ENCODE measurements around the gene ITGB4.

ITGB4 gene

GRCh38 chr17:75698659-75699058 lies 22.6 kb upstream of the ITGB4 start:
- DNase-seq = no peak

GRCh38 chr17:75701288-75701687 lies 20.0 kb upstream of the ITGB4 start:
- no peak for DNase-seq

DNA sequence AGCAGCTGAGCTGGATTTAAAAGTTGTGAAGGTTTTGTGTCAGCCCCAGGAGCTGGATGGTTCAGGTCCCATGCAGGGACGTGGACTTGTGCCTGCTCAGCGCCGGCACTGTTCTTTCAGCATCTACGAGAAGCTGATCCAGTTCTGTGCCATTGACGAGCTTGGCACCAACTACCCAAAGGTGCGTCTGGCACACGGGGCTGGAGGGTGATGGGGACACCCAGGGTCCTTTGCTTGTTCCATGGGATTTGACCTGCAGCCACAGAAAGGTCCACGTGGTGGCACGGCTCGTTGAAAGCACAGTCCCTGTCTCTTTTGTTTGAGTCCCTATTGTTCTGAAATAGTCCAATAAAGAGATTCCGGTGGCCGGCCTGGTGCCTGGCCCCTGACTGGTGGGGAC lies 18.1 kb upstream of the ITGB4 start:
- DNase-seq = no peak

- no peak for DNase-seq
These were observed 17.7 kb upstream of the ITGB4 start for GRCh38 chr17:75703591-75703990.

DNA sequence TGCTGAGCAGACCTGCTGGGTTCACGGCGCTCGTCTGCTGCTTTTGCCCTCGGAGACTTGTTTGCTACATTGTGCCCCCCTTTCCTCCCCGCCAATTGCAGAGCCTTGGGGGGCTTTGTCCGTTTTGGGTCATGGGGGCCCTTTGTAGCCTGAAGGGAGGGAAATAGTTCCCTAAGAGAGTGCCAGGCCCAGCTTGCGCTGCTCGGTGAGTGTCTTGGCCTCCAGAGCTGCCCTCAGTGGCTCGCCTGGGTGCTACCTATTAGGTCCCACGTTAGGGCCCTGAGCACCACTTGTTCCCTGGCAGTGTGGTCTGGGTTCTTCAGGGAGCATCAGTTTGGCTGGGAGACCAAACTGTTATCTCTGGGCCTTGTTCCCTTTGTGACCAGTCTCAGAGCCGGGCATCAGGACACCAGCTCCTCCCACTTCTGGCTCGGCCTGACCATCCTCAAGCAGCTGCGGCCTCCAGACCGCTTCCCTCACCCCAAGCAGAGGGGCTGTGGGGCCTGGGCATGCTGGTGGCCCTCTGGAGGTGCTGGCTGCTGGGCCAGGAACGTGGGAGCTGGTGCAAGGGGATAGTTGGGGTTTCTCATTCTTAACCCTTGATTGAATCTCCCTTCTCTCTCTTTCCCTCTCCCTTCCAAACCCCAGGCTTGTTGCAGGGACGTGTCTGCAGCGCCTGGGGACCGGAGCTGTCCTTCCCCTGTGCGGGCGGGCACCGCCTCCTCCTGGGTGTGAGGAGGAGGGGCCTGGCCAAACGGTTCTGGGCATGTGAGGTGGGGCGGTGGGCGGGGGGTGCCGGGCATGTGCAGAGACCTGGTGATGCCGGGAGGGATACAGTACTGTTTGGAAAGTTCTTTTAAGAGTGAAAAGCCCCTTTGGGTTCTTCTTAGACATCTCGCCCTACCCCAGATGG lies 16.0 kb upstream of the ITGB4 start:
- DNase-seq = no peak

DNA sequence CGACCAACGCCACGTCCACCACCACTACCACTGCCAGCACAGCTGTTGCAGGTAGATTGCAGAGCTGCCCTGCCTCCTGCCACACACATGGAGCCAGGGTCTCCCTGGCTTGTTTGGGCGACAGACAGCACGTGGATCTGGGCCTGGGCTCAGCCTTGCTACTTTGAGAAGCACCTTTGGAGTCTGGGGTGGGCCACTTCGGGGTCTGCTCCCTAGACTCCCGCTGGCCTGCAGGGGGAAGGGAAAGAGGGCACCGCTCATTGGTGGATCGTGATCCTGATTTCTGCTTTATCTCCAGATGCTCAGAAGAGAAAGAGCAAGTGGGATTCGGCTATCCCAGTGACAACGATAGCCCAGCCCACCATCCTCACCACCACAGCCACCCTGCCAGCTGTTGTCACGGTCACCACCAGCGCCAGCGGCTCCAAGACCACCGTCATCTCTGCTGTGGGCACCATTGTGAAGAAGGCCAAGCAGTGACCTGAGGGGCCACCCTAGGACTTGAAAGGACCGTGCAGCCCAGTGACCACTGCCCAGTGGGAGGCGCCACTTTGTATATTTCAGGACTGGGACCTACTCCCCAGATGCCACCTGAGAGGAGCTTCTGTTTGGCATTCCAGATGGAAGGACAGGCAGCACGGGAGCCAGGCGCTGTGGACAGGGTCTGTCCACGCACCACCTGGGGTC lies 15.1 kb upstream of the ITGB4 start:
- DNase-seq = no peak

DNA sequence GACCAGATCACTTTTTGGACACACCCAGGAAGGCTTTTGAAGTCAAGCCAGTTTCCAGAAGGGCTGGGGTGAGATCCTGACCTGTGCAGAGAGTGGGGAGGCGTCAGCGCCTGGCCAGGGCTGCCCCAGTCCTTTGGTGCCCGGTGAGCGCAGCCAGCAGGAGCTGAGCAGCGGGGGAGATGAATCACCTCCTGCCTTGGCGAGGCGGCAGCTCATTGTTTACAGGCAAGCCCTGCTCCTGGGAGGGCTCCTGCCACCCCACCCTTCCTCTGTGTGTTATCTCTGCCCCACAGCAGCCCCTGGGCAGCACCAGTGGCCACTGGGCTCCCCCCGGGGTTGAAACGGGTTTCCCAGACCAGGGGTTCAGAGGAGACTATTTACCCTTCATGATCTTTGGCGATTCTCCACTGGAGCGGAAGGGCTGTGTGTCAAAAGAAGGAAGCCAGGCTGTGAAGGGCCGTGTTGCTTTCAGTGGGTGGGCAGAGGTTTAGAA lies 14.1 kb upstream of the ITGB4 start:
- DNase-seq = no peak

GRCh38 chr17:75712446-75712845 lies 8.8 kb upstream of the ITGB4 start:
- DNase-seq = no peak

DNA sequence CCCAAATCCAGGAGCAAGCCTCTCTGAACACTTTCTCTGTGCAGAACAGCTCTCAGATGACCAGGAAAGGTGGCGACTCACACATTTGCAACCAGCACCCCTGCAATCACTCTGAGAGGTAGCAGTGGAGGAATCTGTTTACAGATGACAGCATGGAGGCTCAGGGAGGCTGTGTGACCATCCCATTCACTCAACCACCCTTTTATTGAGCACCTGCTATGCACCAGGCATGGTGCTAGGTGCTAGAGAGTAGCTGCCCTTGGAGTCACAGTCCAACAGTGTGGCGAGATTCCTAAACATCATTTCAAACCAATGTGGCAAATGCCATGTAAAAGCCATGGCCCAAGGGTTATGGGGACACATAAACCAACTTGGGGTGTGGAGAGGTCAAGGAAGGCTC lies 1.5 kb upstream of the ITGB4 start:
- DNase-seq = no peak

GRCh38 chr17:75721463-75722011 lies 278 bp downstream of the ITGB4 start:
- DNase-seq = no peak

DNA sequence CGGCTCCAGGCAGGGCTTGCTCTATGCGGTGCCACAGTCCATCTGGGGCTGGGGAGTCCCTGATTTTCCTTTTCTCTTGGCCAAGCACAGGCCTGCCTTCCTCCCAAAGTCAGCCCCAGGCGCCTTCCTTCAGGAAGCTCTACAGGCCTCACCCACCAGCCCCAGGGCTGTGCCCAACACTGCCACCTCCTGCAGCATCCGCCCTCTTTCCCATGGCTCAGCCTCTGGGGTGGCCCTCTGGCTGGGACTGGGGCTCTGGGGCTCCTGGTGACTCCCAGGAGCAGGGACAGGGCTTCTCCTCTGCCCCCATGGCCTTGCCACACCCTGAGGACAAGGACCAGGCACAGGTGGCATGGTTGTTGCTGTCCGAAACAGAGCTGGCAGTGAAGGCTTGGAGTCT lies 817 bp downstream of the ITGB4 start:
- DNase-seq = no peak

DNA sequence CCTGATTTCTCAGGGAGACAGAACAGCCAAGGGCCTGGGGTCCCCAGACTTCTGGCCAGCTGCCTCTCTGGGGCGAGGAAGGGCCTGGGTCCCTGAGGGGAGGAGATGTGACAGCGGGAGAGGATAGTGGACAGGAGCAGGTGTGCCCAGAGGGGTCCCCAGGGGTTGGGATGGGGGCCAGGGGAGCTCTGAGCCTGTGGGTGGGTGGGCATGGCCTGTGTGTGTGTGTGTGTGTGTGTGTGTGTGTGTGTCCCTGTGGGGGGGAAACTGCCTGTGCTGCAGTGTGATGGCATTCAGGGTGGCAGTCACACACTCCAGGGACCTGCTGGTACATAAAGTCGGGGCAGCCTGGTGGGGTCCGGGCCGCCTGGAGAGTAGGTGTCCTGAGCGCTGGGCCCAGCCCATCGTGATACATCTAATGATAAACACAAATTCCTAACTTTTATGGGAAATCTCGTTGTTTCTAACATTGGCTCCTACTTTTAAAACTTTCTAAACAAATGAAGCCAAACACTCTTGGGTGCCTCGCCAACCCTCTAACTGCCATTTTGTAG lies 1.4 kb downstream of the ITGB4 start:
- no peak for DNase-seq

DNA sequence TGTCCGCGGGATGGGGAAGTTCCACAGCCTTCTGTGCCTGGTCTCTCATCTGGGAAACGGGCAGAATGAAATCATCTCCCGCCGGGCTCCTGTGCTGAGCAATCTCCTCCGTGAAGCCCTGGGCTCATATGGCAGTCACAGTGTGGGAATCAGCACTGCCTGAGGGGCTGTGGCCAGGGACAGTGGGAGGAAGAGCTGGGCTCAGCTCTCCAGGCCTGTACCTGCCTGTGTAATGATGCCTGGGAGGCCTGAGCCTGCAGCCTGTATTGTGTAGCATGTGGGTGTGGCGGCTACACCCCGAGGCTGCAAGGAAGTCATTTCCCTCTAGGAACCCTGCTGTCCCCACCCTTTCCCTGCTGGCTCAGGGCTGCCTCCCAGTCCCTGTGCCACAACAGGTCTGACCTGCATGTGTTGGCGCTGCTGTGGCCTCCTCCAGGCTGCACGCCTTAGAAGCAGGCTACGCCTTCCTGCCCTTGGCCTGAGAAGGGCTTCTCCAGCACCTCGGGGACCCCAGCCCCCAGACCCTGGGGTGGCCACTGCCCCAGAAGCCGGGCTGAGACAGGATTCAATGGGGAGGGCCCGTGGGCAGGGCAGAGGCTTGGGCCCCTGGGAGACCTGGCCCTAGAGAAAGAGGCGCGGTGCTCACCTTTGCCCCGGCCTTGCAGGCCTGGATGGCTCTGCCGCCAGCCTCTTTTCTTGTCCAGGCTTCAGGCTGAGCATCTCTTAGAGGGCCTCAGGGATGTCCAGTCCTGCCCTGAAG lies 2.1 kb downstream of the ITGB4 start:
- no peak for DNase-seq

DNA sequence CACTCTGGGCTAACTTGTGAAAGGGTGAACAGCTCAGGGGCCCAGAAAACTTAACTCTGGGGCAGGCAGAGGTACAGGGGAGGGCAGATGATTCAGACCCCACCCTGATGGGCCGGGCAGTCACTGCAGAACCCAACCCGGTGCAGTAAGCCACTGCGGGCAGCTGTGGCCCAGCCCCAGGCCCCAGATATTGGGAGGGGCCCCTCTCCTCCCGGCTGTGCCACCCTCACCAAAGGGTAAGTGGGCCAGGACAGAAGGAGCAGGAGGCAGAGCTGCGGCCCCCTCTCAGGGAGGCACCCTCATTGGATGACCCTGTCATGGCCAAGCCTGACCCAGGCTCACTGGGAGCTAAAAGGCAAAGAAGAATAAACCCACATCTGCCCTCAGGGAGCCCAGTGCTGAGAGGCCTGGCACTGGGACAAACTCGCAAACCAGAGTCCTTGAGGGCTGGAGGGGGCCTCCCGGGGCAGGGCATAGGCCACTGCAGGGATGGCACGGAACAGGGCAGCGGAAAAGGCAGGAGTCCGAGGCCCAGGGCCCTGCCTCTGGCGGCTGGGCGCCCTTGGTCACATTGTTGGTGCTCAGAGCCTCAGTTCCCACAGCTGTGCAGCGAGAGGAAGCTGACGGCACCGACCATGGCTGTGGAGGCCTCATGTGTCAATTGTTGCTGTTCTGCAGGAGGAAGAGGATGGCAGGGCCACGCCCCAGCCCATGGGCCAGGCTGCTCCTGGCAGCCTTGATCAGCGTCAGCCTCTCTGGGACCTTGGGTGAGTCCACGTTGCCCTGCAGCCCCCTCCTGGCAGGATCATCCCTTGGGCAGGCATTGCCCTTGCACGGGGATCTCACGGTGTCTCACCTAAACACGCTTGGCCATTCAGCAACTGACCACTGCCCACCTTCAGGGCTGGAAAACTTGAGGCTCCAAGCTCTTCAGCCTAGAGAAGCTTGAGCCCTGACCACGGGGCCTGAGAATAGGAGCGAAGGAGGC lies 3.1 kb downstream of the ITGB4 start:
- no peak for DNase-seq

- DNase-seq = no peak
These were observed 4.2 kb downstream of the ITGB4 start for GRCh38 chr17:75725504-75725903.

GRCh38 chr17:75727391-75727790 lies 6.1 kb downstream of the ITGB4 start:
- no peak for DNase-seq

- no peak for DNase-seq
These were observed 8.1 kb downstream of the ITGB4 start for GRCh38 chr17:75729351-75729750.

DNA sequence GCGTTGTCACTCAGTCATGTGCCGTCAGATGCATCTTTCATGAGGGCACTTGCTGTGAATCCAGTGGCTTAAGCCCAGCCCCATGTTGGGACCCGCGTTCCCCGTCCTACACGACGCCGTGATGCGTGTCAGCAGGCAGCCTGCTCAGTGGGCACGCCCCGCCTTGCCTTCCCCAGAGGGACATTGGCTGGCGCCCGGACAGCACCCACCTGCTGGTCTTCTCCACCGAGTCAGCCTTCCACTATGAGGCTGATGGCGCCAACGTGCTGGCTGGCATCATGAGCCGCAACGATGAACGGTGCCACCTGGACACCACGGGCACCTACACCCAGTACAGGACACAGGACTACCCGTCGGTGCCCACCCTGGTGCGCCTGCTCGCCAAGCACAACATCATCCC lies 8.8 kb downstream of the ITGB4 start:
- DNase-seq = no peak

DNA sequence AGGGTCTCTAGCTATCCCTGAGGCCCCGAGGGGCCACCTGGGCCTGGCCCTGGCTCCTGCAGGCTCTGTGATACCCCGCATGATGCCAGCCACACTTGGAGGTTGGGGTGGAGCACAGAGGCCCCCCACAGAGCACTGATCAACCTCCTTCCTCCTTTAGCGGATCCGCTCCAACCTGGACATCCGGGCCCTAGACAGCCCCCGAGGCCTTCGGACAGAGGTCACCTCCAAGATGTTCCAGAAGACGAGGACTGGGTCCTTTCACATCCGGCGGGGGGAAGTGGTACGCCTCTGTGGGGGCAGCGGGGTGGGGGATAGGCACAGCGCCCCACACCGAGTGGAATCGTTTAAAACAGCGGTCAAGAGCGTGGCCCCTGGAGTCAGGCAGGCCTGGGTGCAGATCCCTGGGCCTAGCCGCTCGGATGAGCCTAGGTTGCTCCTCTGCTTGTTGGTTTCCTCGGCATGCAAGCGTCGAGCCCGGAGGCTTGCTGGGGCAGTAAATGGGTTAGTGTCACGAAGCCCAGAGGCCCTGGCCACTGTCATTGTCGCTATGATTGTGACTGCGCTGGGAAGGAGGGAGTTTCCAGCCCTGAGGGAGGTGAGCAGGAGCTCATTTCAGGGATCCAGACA lies 9.9 kb downstream of the ITGB4 start:
- DNase-seq = no peak

DNA sequence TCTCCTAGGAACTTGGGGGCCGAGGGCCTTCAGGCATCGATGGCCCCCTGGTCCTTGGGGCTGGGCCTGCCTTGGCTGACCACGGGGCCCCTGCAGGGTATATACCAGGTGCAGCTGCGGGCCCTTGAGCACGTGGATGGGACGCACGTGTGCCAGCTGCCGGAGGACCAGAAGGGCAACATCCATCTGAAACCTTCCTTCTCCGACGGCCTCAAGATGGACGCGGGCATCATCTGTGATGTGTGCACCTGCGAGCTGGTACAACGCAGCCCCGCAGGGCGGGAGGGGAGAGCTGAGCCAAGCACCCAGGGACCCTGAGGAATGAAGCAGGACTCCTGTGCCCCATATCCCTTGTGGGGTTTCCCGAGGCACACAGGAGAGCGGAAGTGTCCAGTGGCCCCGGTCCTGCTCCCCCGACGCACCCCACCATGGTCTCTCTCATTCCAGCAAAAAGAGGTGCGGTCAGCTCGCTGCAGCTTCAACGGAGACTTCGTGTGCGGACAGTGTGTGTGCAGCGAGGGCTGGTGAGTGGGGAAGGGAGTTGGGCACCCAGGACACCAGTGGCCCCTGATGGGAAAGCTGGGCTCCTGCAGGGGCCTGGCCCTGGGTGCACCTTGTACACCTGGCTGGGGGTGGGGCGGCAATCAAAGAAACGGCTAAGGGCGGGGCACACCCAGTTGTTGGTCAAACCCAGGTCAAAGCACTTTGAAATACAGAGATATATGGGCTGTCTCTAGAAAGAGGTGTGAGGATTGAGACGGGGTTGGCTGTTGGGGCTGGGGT lies 10.6 kb downstream of the ITGB4 start:
- no peak for DNase-seq

Data from NCI-H2107 (cell line).